ENCODE measurements around the gene LZTS2. TPM values are rescaled to one million over a fixed set of nuclear protein-coding genes. Genes with fewer than 3 reads are reported as not detected.

LZTS2 gene
- total and polyA plus RNA-seq, 2 of the 8 experiments (the other 6 are each of a cell fraction or from before 2014, with no cell fraction given), result 75.7 to 99.5 TPM

GRCh38 chr10:101001659-101002035 lies 2.0 kb downstream of the LZTS2 start (continued):
- TF ChIP-seq SP2 (IDR thresholded peaks at IDR 0.05; ENCODE audit: low read length), result no peak
- no peak for TF ChIP-seq TAF1 (IDR thresholded peaks at IDR 0.05; ENCODE audit: low read depth, low read length)
- no peak for TF ChIP-seq BRCA1 (IDR thresholded peaks at IDR 0.05; ENCODE audit: low read depth, low read length)
- no peak for TF ChIP-seq MAFK (IDR thresholded peaks at IDR 0.05; ENCODE audit: low read depth, low read length)
- TF ChIP-seq CHD2 (IDR thresholded peaks at IDR 0.05; ENCODE audit: low read length), result no peak
- TF ChIP-seq MAX (IDR thresholded peaks at IDR 0.05), result no peak
- TF ChIP-seq POU5F1 (IDR thresholded peaks at IDR 0.05; ENCODE audit: low read depth, low read length), result no peak
- TF ChIP-seq SUZ12 (IDR thresholded peaks at IDR 0.05; ENCODE audit: low read length), result no peak
- TF ChIP-seq HDAC2 (IDR thresholded peaks at IDR 0.05; ENCODE audit: borderline replicate concordance in 1 of 2, low read depth in 2 of 2, low read length in 2 of 2), result no peak
- TF ChIP-seq POLR2A (IDR thresholded peaks at IDR 0.05; ENCODE audit: control extremely low read depth in 1 of 2, low read depth in 2 of 2, low read length in 2 of 2), result no peak
- no peak for TF ChIP-seq JUND (IDR thresholded peaks at IDR 0.05; ENCODE audit: low read length)
